Choroid plexus epithelial cell (primary cell): ENCODE measurements around the gene ANKRD33.

Experiments used
- DNase-seq: peaks from one replicate; pipeline ENCODE4 v3.0.0-alpha.2; 2010; ENCODE audit warnings: low read depth
- H3K4me3 ChIP-seq: 2 replicates; pipeline ENCODE4 v1.5.1; 2011; ENCODE audit warnings: low read depth, mild to moderate bottlenecking, control low read depth, low read length, moderate library complexity
- CTCF ChIP-seq: conservative IDR thresholded peaks from 2 replicates; pipeline ENCODE4 v1.5.1; 2011; ENCODE audit warnings: low read depth, mild to moderate bottlenecking, control low read depth, inconsistent platforms, low read length, moderate library complexity

The ANKRD33 gene

GRCh38 chr12:51887476-51888315, at the start of gene ANKRD33:
ANKRD33 (plus strand) TSS chr12:51888103; CDS start chr12:51888187, 84 bp downstream.
- DNase-seq, result peak; percentile 45
- H3K4me3 ChIP-seq, result peak within 1 kb of the TSS; percentile 11
- TF ChIP-seq CTCF, result no peak

GRCh38 chr12:51838762-51839161, 49.1 kb upstream of the ANKRD33 start:
- no peak for DNase-seq
- TF ChIP-seq CTCF, result no peak

GRCh38 chr12:51839310-51839947, 48.5 kb upstream of the ANKRD33 start:
- DNase-seq, result no peak
- TF ChIP-seq CTCF, result no peak
- no peak overlapping the region for H3K4me3 ChIP-seq

More at GRCh38 chr12:51838762-51839161, 49.1 kb upstream of the ANKRD33 start:
- H3K4me3 ChIP-seq, result no peak overlapping the region

GRCh38 chr12:51840966-51841365, 46.9 kb upstream of the ANKRD33 start:
- H3K4me3 ChIP-seq, result no peak overlapping the region
- DNase-seq, result no peak

GRCh38 chr12:51841727-51842126, 46.2 kb upstream of the ANKRD33 start:
- no peak for TF ChIP-seq CTCF
- no peak overlapping the region for H3K4me3 ChIP-seq
- DNase-seq, result no peak

More at GRCh38 chr12:51840966-51841365, 46.9 kb upstream of the ANKRD33 start:
- no peak for TF ChIP-seq CTCF

GRCh38 chr12:51844854-51845253, 43.0 kb upstream of the ANKRD33 start:
- no peak overlapping the region for H3K4me3 ChIP-seq
- no peak for DNase-seq

More at GRCh38 chr12:51844854-51845253, 43.0 kb upstream of the ANKRD33 start:
- no peak for TF ChIP-seq CTCF
